Omental fat pad (tissue), 4 donors: ENCODE data around the gene MEIS1. TPM values are rescaled to one million over a fixed set of nuclear protein-coding genes. Genes with fewer than 3 reads are reported as not detected.

Source experiments
- ATAC-seq: fragments of 150-250 bp; one replicate; pipeline ENCODE4 v1.9.1; 2016; ENCODE audit warnings: mild to moderate bottlenecking, moderate library complexity; ENCODE audit not compliant: low FRiP score
- DNase-seq: peaks from one replicate; pipeline ENCODE4 v3.0.0-alpha.2; 2019; ENCODE audit warnings: low spot score
- CTCF ChIP-seq, 3 donors: fragments of 450-650 bp; IDR thresholded peaks; one replicate each; pipeline ENCODE4 v1.5.1; 2016 to 2017; ENCODE audit warnings: antibody characterized with exemption in 3 of 3, mild to moderate bottlenecking in 3 of 3, moderate library complexity in 2 of 3
- total RNA-seq, 4 donors: library from RNA; depleted of rRNA; stranded (reverse); fragments of >200 nt; gene quantifications; one replicate each; pipeline ENCODE4 v1.1.0, GENCODE V29; 2016

Gene MEIS1
- total RNA-seq, 4 donors from 2014 or later, result 19.8 to 67.3 (median 46.3) TPM

- no peak for DNase-seq
These were observed 86.5 kb downstream of the MEIS1 start for GRCh38 chr2:66521291-66521922.

GRCh38 chr2:66522611-66523376 is 87.9 kb downstream of the MEIS1 start:
- ATAC-seq (no peak), DNase-seq (no peak)
- no peak for TF ChIP-seq CTCF (IDR thresholded peaks at IDR 0.05)

More at GRCh38 chr2:66521291-66521922, 86.5 kb downstream of the MEIS1 start:
- TF ChIP-seq CTCF (IDR thresholded peaks at IDR 0.05), result no peak
- ATAC-seq, result no peak

GRCh38 chr2:66523377-66523969 is 88.5 kb downstream of the MEIS1 start:
- no peak for TF ChIP-seq CTCF (IDR thresholded peaks at IDR 0.05)
- no peak for DNase-seq
- ATAC-seq, result no peak

- no peak for ATAC-seq
- DNase-seq, result no peak
- TF ChIP-seq CTCF (IDR thresholded peaks at IDR 0.05), result no peak
These were observed 89.1 kb downstream of the MEIS1 start for GRCh38 chr2:66523990-66524389.

GRCh38 chr2:66525606-66526005 is 90.7 kb downstream of the MEIS1 start:
- DNase-seq (no peak), ATAC-seq (no peak)
- no peak for TF ChIP-seq CTCF (IDR thresholded peaks at IDR 0.05)

GRCh38 chr2:66526180-66526579 is 91.3 kb downstream of the MEIS1 start:
- ATAC-seq (no peak), DNase-seq (no peak)
- TF ChIP-seq CTCF (IDR thresholded peaks at IDR 0.05), result no peak
